ENCODE results near the gene JAKMIP3. TPM values are rescaled to one million over a fixed set of nuclear protein-coding genes. Genes with fewer than 3 reads are reported as not detected.

The JAKMIP3 gene
- total and polyA plus RNA-seq, 9 of the 15 experiments (the other 6 are each of a cell fraction or from before 2014, with no cell fraction given), result 0.04 TPM; not detected in 8

DNA sequence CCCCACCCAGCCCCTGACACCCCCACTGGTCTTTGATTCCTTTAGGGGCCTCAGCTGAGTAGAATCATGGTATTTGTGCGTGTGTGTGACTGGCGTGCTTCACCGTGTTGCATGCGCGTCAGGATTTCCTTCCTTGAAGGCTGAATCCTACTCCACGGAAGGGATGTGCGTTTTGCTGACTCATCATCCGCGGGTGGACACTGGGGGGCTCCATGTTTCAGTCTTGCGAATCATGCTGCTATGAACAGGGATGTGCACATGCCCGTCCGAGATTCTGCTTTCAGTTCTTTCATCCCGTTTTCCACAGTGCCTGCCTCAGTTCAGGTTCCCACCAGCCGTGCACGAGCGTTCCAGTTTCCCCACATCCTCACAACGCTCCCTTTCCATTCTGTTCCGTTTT lies 20.9 kb upstream of the JAKMIP3 start:
- POLR2A ChIA-PET, result interaction anchor here (0.7 kb wide), 1 partner anchor 928 kb away, joined by 3 read pairs; no protein-coding TSS in a partner anchor
- no peaks in the 10 kb centered on the region for H3K9me1 ChIP-seq (ENCODE audit: control insufficient read depth, insufficient read depth, low read length)
- ATAC-seq (no peak), DNase-seq (ENCODE audit: extremely low read depth in 1 of 4, low spot score in 3 of 4) (no peak), FAIRE-seq (no peak)
- CTCF ChIA-PET (ENCODE audit: low intra/inter-chr PET ratio), result no interaction called here
- no peaks in the 10 kb centered on the region; a peak in 1 of 5 replicates for H3K4me1 ChIP-seq (replicated peaks in 1 of 2; ENCODE audit: control insufficient read depth in 2 of 2, insufficient read depth in 2 of 2, low read length in 2 of 2)
- H3K4me2 ChIP-seq (ENCODE audit: insufficient read depth, low read length), result no peak overlapping the region
- no peak overlapping the region for H3K4me3 ChIP-seq
- no peak overlapping the region for H2AFZ ChIP-seq (ENCODE audit: low read depth, low read length)
- H3K9ac ChIP-seq (ENCODE audit: insufficient read depth in 1 of 2, low read depth in 2 of 2, low read length in 2 of 2), result no peak overlapping the region
- intact Hi-C loops (cut with micrococcal nuclease) (loop anchor here (10.0 kb wide), 1 partner anchor 90 kb away; no protein-coding TSS in a partner anchor), in situ Hi-C loops (cut with MboI) (no loop called here)
- no peak overlapping the region for H3K27ac ChIP-seq (ENCODE audit: extremely low read depth, low read depth, low read length)
- no peaks in the 10 kb centered on the region for H3K36me3 ChIP-seq (ENCODE audit: control insufficient read depth, insufficient read depth, low read length)
- no peaks in the 10 kb centered on the region for H3K79me2 ChIP-seq (ENCODE audit: control insufficient read depth, insufficient read depth, low read length)
- no peaks in the 10 kb centered on the region for H4K20me1 ChIP-seq (replicated peaks; ENCODE audit: control insufficient read depth, insufficient read depth, low read length)
- 2% methylated on average over 11 of the region's 18 CpGs for WGBS (ENCODE audit: insufficient coverage, low coverage, missing lambda C conversion rate)
- no TSS peak for BruUV-seq (replicated peaks)
- peaks cover 6 to 50% of the 10 kb centered on the region in 2 experiments for H3K27me3 ChIP-seq (ENCODE audit: control insufficient read depth in 2 of 2, insufficient read depth in 2 of 2, low read length in 2 of 2)
- no peaks in the 10 kb centered on the region for H3K9me3 ChIP-seq (replicated peaks; ENCODE audit: control insufficient read depth, insufficient read depth, low read depth, low read length)
- TF ChIP-seq ZNF146 (CRISPR knock-in tag; IDR thresholded peaks at IDR 0.05; ENCODE audit: unreplicated experiment), result no peak
- TF ChIP-seq, protein P1, sequence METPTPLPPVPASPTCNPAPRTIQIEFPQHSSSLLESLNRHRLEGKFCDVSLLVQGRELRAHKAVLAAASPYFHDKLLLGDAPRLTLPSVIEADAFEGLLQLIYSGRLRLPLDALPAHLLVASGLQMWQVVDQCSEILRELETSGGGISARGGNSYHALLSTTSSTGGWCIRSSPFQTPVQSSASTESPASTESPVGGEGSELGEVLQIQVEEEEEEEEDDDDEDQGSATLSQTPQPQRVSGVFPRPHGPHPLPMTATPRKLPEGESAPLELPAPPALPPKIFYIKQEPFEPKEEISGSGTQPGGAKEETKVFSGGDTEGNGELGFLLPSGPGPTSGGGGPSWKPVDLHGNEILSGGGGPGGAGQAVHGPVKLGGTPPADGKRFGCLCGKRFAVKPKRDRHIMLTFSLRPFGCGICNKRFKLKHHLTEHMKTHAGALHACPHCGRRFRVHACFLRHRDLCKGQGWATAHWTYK (CRISPR knock-in tag; IDR thresholded peaks at IDR 0.05), result no peak
- TF ChIP-seq HSF4 (CRISPR knock-in tag; IDR thresholded peaks at IDR 0.05; ENCODE audit: borderline replicate concordance), result no peak
- peak; percentile 79 for TF ChIP-seq MAFF (IDR thresholded peaks at IDR 0.05; ENCODE audit: low read length)
- peak; percentile 83 for TF ChIP-seq ZNF316 (IDR thresholded peaks at IDR 0.05)
- TF ChIP-seq C11orf30 (IDR thresholded peaks at IDR 0.05; ENCODE audit: low read depth), result peak; percentile 68; the same call in 1 of the 2 replicates
- TF ChIP-seq NUFIP1 (IDR thresholded peaks at IDR 0.05; ENCODE audit: partially characterized antibody), result no peak
- no peak for TF ChIP-seq MCM7 (IDR thresholded peaks at IDR 0.05)
- TF ChIP-seq ADNP (tag; IDR thresholded peaks at IDR 0.05), result no peak
- no peak for TF ChIP-seq CBX2 (IDR thresholded peaks at IDR 0.05; ENCODE audit: insufficient read depth, low read length, poor library complexity, severe bottlenecking)
- TF ChIP-seq, protein P2, sequence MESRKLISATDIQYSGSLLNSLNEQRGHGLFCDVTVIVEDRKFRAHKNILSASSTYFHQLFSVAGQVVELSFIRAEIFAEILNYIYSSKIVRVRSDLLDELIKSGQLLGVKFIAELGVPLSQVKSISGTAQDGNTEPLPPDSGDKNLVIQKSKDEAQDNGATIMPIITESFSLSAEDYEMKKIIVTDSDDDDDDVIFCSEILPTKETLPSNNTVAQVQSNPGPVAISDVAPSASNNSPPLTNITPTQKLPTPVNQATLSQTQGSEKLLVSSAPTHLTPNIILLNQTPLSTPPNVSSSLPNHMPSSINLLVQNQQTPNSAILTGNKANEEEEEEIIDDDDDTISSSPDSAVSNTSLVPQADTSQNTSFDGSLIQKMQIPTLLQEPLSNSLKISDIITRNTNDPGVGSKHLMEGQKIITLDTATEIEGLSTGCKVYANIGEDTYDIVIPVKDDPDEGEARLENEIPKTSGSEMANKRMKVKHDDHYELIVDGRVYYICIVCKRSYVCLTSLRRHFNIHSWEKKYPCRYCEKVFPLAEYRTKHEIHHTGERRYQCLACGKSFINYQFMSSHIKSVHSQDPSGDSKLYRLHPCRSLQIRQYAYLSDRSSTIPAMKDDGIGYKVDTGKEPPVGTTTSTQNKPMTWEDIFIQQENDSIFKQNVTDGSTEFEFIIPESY (CRISPR knock-in tag; IDR thresholded peaks at IDR 0.05), result no peak
- TF ChIP-seq CAMTA2 (CRISPR knock-in tag; conservative IDR thresholded peaks at IDR 0.05), result no peak
- TF ChIP-seq NFE2 (IDR thresholded peaks at IDR 0.05; ENCODE audit: low read depth), result peak; percentile 21; the same call in 1 of the 2 replicates
- peak; percentile 79 for TF ChIP-seq MAFG (tag; conservative IDR thresholded peaks at IDR 0.05)
- TF ChIP-seq NONO (IDR thresholded peaks at IDR 0.05; ENCODE audit: low read depth in 2 of 2, low read length in 1 of 2), result no peak
- no peak for TF ChIP-seq IRF2 (CRISPR knock-in tag; IDR thresholded peaks at IDR 0.05)
- TF ChIP-seq, protein P3, sequence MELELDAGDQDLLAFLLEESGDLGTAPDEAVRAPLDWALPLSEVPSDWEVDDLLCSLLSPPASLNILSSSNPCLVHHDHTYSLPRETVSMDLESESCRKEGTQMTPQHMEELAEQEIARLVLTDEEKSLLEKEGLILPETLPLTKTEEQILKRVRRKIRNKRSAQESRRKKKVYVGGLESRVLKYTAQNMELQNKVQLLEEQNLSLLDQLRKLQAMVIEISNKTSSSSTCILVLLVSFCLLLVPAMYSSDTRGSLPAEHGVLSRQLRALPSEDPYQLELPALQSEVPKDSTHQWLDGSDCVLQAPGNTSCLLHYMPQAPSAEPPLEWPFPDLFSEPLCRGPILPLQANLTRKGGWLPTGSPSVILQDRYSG (tag; conservative IDR thresholded peaks at IDR 0.05; ENCODE audit: low read depth), result no peak
- TF ChIP-seq ZZZ3 (IDR thresholded peaks at IDR 0.05), result no peak
- TF ChIP-seq ELF1 (tag; IDR thresholded peaks at IDR 0.05), result no peak
- no peak for TF ChIP-seq ZKSCAN3 (CRISPR knock-in tag; IDR thresholded peaks at IDR 0.05)
- TF ChIP-seq HEY1 (CRISPR knock-in tag; IDR thresholded peaks at IDR 0.05; ENCODE audit: borderline replicate concordance), result no peak
- TF ChIP-seq ZNF124 (CRISPR knock-in tag; IDR thresholded peaks at IDR 0.05), result no peak
- no peak for TF ChIP-seq EGR1 (conservative IDR thresholded peaks at IDR 0.05)

All from K562 (cell line).